Measurements from ENCODE around the gene NOS1AP. TPM values are rescaled to one million over a fixed set of nuclear protein-coding genes. Genes with fewer than 3 reads are reported as not detected.

The NOS1AP gene
- total RNA-seq, 2 donors from 2014 or later: 3.1 to 4.0 TPM

GRCh38 chr1:162094723-162095122, 25.2 kb downstream of the NOS1AP start:
- DNase-seq: no peak
- Histone ChIP-seq H3K4me1 (no peaks in the 10 kb centered on the region), H3K27ac (no peak overlapping the region), H3K36me3 (replicated peaks in 1 of 2; ENCODE audit: insufficient read depth in 1 of 2, low read depth in 2 of 2) (no peaks in the 10 kb centered on the region), H3K4me3 (no peak overlapping the region), H3K27me3 (no peaks in the 10 kb centered on the region), H3K9me3 (no peaks in the 10 kb centered on the region)
- TF ChIP-seq CTCF (IDR thresholded peaks at IDR 0.05) (no peak), POLR2A (IDR thresholded peaks at IDR 0.05) (no peak)
- no peak for ATAC-seq
- 96 to 100% methylated on average over 2 of the region's 2 CpGs for WGBS, 2 donors
- intact Hi-C loops (cut with DNase I): no loop called here

GRCh38 chr1:162107911-162108310, 38.4 kb downstream of the NOS1AP start:
- ATAC-seq (no peak), DNase-seq (no peak)
- Histone ChIP-seq H3K27me3 (no peaks in the 10 kb centered on the region), H3K9me3 (no peaks in the 10 kb centered on the region), H3K4me3 (no peak overlapping the region), H3K36me3 (replicated peaks in 1 of 2; ENCODE audit: insufficient read depth in 1 of 2, low read depth in 2 of 2) (no peaks in the 10 kb centered on the region), H3K4me1 (no peaks in the 10 kb centered on the region), H3K27ac (no peak overlapping the region)
- intact Hi-C loops (cut with DNase I): no loop called here
- TF ChIP-seq CTCF (IDR thresholded peaks at IDR 0.05): no peak
- TF ChIP-seq POLR2A (IDR thresholded peaks at IDR 0.05): no peak
- whole genome bisulfite sequencing, 2 donors: 70 to 72% methylated on average over 3 of the region's 3 CpGs

- Histone ChIP-seq H3K27me3 (no peaks in the 10 kb centered on the region), H3K9me3 (no peaks in the 10 kb centered on the region), H3K36me3 (replicated peaks in 1 of 2; ENCODE audit: insufficient read depth in 1 of 2, low read depth in 2 of 2) (no peaks in the 10 kb centered on the region), H3K4me1 (no peaks in the 10 kb centered on the region), H3K4me3 (no peak overlapping the region), H3K27ac (no peak overlapping the region)
- TF ChIP-seq POLR2A (IDR thresholded peaks at IDR 0.05): no peak
- TF ChIP-seq CTCF (IDR thresholded peaks at IDR 0.05): no peak
- intact Hi-C loops (cut with DNase I): no loop called here
- ATAC-seq: no peak
- DNase-seq: no peak
Measured at GRCh38 chr1:162108426-162108825, 38.9 kb downstream of the NOS1AP start.

- no peaks in the 10 kb centered on the region for H3K36me3 ChIP-seq (replicated peaks in 1 of 2; ENCODE audit: insufficient read depth in 1 of 2, low read depth in 2 of 2)
- ATAC-seq: no peak
- intact Hi-C loops (cut with DNase I): no loop called here
- H3K27me3 ChIP-seq: no peaks in the 10 kb centered on the region
- H3K27ac ChIP-seq: no peak overlapping the region
- no peaks in the 10 kb centered on the region for H3K9me3 ChIP-seq
- TF ChIP-seq CTCF (IDR thresholded peaks at IDR 0.05) (no peak), POLR2A (IDR thresholded peaks at IDR 0.05) (no peak)
- no peak for DNase-seq
- H3K4me1 ChIP-seq: no peaks in the 10 kb centered on the region
- no peak overlapping the region for H3K4me3 ChIP-seq
Measured at GRCh38 chr1:162110910-162111309, 41.4 kb downstream of the NOS1AP start.

- ATAC-seq (no peak), DNase-seq (no peak)
- H3K27ac ChIP-seq: no peak overlapping the region
- no peaks in the 10 kb centered on the region for H3K27me3 ChIP-seq
- TF ChIP-seq CTCF (IDR thresholded peaks at IDR 0.05) (no peak), POLR2A (IDR thresholded peaks at IDR 0.05) (no peak)
- no peak overlapping the region for H3K4me3 ChIP-seq
- WGBS, 2 donors: 89 to 93% methylated on average over 4 of the region's 4 CpGs
- no peaks in the 10 kb centered on the region for H3K9me3 ChIP-seq
- H3K36me3 ChIP-seq (replicated peaks in 1 of 2; ENCODE audit: insufficient read depth in 1 of 2, low read depth in 2 of 2): no peaks in the 10 kb centered on the region
- no peaks in the 10 kb centered on the region for H3K4me1 ChIP-seq
- intact Hi-C loops (cut with DNase I): no loop called here
Measured at GRCh38 chr1:162111572-162111971, 42.1 kb downstream of the NOS1AP start.

All from body of pancreas (tissue), 4 donors.